ENCODE results near the gene CHAMP1.
"Not testable (repeated sequence)": the region's sequence is repeated elsewhere in the genome, so short reads cannot be mapped to it uniquely, and the experiment has no call there.

CHAMP1 gene

DNA sequence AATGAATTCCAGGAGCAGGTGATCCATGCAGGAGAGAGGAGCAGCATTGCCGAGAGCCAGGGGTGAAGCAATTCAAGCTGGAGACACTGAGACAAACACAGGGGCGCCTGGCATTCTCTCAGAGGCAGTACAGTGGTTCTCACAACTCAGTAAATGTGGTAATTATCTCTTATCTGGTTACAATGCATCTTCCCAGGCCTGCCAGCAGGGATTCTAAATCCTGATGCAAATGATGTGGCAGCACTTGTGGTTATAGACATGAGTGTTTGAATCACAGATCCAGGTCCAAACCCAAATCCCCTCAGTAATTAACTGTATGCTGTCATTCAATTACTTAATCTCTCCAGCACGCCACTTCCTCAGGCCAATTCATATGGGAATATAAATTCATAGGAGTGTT is 19.6 kb downstream of the CHAMP1 start:
- DNase-seq (ENCODE audit: low spot score): not testable (repeated sequence)

DNA sequence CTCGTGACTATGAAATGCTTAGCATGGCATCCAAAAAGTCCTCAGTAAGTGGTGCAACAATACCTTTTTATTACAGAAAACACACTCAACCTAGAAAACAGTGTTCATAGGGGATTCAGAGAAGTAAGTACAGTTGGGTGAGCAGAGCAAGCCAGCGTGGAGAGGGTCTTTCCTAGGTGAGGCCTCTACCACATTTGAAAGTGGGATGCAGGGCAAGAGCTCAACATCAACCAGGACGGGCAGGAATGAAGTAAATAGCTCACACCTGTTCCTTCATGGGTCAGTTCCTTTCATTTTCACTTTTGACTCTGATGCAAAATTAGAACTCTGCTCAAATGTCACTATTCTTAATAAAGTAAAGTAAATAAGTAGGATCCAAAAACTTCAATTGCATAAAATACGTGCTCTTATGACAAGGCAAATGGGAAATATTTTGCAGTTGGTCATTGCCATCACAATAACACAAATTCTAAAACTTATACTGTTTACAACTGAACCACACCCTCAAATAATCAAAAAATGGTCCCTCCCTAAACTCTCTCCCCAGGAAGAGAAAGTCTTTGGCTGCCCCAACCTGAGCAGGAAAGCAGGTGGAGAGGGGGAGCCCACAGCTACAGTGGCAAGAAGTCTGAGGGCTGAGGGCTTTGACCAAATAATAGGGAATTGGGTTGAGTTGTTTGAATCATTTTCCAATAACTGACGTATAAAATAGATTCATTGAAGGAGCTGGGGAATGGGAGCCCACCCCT is 20.2 kb downstream of the CHAMP1 start:
- no peak for DNase-seq (ENCODE audit: low spot score)

DNA sequence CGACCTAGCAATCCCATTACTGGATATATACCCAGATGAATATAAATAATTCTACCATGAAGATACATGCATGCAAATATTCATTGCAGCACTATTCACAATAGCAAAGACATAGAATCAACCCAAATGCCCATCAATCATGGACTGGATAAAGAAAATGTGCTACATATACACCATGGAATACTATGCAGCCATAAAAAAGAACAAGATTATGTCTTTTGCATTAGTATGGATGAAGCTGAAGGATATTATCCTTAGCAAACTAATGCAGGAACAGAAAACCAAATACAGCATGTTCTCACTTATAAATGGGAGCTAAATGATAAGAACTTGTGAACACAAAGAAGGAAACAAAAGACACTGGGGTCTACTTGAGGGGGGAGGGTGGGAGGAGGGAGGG is 22.2 kb downstream of the CHAMP1 start:
- DNase-seq (ENCODE audit: low spot score): not testable (repeated sequence)

DNA sequence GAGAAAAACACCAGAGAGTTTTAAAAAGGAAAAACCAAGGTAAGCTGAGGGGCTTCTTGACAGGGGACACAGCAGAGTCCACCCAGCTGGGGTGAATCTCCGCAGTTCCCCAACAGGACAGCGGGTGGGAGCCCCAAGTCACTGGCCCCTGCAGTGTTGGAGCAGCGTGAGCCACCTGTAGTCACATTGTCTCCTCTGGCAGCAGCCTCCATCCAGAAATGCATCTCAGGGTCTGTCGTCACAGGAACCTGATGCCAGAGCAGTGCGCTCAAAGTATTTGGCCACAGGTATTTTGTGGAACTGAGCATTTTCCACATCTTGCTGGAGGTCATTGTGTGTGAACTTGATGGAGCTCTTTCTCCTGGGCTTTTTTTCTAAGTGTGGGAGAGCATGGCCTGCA is 24.7 kb downstream of the CHAMP1 start:
- DNase-seq (ENCODE audit: low spot score): no peak

DNA sequence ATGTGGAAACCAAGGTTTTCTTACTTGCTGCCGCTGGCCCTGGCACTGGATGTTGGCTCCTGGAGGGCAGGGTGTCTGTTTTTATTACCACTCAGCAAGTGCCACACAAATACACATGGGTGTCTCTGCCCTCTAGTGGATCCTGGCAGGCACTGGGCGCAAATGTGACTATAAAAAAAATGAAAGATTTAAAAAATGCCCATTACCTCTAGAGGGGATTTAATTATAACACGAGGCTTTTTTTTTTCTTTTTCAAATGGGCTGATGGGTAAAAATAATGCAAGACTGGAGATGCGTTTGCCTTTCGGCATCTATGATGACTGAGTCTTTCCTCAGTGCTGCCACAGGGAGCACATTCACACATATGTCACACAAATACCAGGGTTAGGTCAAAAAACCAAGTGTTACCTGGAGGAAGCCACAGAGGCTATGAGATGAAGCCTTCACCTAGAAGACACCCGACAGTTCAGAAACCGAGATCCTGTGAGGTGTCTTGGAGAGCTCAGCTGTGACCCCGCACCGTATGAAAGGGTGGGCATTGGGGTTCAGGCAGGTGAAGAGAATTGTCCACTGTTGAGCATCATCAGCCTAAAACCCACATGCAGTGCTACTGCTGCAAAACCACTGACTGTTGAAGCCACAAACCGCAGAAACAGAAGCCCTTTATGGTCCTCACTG is 25.7 kb downstream of the CHAMP1 start:
- DNase-seq (ENCODE audit: low spot score): peak; percentile 31

DNA sequence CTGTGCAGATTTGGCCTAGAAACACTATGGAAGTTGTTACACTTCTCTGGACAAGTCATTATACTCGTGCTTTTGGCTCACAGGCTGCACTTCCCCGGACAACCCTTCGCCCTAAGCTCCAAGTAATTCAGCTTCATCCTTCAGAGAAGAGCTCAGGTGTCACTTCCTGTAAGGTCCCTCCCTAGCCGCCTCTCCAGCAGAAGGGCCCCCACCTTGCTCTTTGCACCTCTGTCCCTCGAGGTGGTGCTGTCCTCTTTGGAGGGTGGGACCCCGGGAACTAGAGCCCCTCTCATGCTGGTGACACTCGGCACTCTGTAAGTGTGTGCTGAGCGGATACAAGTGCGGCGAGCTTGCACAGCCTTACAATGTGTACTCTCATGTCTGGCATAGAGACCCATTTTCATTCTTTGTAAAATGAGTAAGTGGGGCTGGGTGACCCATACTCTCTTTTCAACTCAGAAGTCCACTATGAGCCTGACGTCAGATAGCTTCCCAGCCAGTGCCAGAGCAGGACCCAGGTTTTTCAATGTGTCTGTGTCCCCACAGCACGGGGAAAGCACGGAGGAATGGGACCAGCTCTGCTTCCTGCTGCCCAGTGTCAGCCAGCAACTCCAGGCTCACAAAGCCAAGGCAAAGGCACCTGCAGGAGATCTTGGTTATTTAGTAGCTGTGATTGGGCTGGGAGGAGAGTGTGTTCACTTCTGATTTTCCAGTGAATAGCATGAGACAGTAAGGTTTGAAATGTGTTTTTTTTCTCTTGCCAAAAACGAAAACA is 26.9 kb downstream of the CHAMP1 start:
- DNase-seq (ENCODE audit: low spot score): no peak

DNA sequence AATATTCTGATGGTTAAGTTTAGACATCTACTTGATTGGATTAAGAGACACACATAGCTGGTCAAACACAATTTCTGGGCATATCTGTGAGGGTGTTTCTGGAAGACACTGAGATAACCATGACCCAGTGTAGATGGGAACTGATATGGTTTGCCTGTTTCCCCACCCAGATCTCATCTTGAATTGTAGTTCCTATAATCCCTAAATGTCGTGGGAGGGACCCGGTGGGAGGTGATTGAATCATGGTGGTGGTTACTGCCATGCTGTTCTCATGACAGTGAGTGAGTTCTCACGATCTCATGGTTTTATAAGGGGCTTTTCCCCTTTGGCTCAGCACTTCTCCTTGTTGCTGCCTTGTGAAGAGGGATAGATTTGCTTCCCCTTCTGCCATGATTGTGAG is 33.0 kb downstream of the CHAMP1 start:
- not testable (repeated sequence) for DNase-seq (ENCODE audit: low spot score)

DNA sequence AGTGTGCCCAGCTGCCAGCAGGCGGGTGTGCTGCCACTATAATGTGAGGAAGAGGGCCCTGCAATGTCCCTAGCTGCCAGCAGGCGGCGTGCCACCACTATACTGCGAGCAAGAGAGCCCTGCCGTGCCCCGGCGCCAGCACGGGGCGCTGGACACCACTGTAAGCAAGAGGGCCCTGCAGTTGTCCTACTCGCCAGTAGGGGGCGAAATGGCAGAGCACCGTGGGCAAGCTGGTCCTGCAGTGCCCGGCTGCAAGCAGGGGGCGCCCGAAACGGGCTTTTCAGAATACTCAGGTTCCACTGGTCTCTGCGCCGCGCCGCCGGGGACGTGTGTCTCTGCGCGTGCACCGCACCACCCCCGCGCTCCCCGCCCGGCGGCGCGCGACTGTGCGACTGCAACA is 38.5 kb downstream of the CHAMP1 start:
- DNase-seq (ENCODE audit: low spot score): not testable (repeated sequence)

DNA sequence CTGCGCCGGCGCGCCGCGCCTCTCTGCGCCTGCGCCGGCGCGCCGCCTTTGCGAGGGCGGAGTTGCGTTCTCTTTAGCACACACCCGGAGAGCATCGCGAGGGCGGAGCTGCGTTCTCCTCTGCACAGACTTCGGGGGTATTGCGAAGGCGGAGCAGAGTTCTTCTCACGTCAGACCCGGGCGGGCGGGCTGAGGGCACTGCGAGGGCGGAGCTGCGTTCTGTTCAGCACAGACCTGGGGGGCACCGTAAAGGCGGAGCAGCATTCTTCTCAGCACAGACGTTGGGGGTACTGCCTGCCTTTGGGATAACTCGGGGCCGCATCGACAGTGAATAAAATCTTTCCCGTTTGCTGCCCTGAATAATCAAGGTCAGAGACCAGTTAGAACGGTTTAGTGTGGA is 39.1 kb downstream of the CHAMP1 start:
- not testable (repeated sequence) for DNase-seq (ENCODE audit: low spot score)
